Ovary (tissue), 3 donors: Measurements from ENCODE around the gene FAN1.

Source experiments
- CTCF ChIP-seq, 3 donors: fragments of 450-650 bp in 2 of 3; fragments of 200-600 bp in 1 of 3; IDR thresholded peaks; one replicate each; pipeline versions ENCODE4 v1.5.1 to v1.8.0; 2016 to 2022; ENCODE audit warnings: antibody characterized with exemption in 3 of 3, mild to moderate bottlenecking in 1 of 3
- EP300 ChIP-seq: sonication (generic); formaldehyde crosslinking; IDR thresholded peaks from one replicate; pipeline ENCODE4 v1.6.1; 2017; ENCODE audit warnings: antibody characterized with exemption
- POLR2A ChIP-seq: fragments of 450-650 bp; IDR thresholded peaks from one replicate; pipeline ENCODE4 v1.6.1; 2017; ENCODE audit warnings: antibody characterized with exemption, mild to moderate bottlenecking, moderate library complexity
- donor health status: DM: no; HTN: no; CAD: no.

DNA sequence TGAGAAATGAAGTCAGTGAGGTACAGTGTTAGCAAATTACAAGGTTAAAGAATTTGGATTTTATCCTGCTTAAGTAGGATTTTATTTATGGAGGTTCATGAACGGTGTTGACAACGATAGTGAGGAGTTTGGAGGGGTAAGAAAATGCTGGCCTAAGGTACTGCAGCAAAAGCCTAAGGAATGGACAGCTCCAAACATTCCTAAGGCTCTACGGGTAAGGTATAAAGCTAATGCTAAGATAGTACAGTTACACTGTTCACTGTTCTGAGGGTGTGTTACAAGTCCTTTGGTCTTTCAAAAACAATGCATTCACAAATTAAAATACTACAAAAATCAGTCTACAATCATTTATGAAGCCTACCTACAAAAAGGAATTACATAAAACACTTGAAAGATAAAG is 80.4 kb downstream of the FAN1 start:
- TF ChIP-seq CTCF (IDR thresholded peaks at IDR 0.05) = no peak
- no peak for TF ChIP-seq EP300
- no peak for TF ChIP-seq POLR2A
